ENCODE results near the gene PCDHAC2. TPM values are rescaled to one million over a fixed set of nuclear protein-coding genes. Genes with fewer than 3 reads are reported as not detected.

Gene PCDHAC2
- polyA plus RNA-seq, 1 donor: 0.67 TPM

DNA sequence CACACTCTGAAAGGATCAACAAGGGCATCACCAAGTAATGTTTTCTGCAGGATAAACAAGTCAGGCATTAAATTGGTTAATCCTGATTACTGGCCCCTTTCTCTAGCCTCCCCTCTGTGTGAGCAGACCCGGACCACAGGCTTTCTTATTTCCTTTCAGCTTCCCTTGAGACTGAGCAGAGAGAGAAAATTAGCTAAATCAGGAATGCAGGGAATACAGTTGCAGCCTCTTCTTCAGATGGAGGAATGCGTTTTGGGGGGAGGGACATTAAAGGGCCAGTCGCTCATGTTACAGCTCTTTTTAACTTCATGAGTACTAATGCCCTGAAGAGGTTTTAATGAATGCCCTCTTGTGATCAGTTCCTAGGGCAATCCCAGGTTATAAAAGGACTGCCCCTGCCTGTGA lies 19.8 kb downstream of the PCDHAC2 start:
- DNase-seq (ENCODE audit: low read depth): no peak

DNA sequence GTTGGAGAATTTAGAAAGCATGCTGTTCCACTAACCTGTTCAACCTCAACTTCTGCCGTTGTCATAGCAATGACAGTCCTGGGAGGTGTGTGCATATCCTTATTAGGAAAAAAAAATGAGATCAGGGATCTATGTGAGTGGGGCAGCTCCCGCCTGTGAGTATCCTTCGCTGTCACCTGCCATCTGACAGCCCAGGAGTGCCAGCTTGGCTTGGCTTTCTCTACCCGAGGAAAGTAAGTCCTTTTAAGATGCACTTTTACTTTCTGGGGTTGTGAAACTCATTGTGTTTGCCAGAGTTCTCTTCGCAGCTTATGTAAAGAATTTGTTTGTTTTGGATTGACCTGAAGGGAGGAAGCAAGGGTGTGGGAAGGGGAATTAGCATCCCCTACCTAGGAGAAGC lies 21.8 kb downstream of the PCDHAC2 start:
- DNase-seq (ENCODE audit: low read depth): no peak

DNA sequence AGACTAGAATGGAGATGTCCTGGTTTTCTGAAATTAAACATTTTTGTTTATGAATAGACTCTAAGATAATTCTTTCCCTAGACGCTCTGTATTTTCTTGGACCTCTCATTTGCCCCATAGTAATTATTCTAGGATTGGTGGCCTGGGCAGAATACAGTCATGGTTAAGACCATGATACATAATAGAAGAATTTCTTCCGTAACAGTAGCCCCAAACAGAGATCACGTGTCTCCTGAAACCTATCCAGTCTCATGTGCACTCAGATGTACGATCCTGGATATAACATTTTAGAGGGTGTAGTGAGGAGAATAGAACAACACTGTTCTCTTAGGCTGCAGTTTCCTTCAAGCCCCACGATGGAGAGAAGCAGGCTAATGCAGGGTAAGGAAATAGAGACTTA lies 22.3 kb downstream of the PCDHAC2 start:
- DNase-seq (ENCODE audit: low read depth): no peak

DNA sequence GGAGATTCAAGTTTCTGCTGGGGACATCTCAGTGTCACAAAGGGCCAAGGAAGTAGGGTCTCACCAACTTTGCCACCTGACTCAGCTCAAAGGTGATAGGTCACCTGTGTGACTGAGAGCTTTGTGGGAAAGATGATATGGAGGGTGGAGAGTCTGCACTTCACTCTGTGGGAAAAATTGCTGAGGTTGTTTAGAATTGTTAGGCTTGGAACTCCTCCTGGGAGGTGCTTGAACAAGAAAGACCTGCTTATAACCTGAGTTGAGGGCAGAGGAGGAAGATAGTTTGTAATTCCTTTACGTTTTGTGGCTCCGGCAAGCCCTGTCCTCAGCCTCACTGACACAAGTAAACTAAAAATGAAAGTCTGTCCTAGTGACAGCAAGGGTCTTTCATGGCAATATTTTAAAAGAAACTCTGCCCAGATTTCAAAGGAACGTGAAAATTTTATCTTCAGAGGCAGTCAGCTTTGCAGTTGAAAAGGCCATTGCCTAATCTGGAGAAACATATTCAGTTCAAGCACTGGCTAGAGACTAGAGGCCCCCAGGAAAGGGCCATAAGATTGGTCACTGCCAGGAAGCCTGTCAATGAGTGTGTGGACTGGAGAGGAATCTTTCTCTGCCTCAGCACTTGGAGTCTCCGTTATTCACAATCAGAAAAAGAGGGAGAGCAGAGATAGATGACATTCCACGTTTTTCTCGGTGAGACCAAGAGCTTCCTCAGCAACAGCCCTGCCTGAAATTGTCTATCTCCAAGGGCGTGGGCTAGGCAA lies 23.2 kb downstream of the PCDHAC2 start:
- DNase-seq (ENCODE audit: low read depth): no peak

DNA sequence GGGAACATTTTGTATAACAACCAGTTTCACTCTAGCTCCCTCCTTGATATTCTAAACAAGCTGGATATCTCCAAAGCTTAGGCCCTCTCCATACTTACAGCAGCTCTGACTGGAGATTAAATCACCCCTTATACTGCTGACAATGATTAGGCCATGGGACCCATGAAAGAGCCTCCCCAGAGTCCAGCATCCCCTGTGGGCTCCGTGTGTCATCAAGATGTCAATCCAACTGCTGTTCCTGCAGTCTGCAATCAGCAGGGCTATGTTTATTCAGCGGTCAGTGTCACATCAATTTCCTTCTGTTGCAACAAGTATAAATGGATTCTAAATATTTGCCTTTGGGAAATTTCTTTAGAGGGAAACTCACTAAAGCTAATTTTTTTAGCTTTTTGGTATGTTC lies 26.6 kb downstream of the PCDHAC2 start:
- DNase-seq (ENCODE audit: low read depth): no peak

DNA sequence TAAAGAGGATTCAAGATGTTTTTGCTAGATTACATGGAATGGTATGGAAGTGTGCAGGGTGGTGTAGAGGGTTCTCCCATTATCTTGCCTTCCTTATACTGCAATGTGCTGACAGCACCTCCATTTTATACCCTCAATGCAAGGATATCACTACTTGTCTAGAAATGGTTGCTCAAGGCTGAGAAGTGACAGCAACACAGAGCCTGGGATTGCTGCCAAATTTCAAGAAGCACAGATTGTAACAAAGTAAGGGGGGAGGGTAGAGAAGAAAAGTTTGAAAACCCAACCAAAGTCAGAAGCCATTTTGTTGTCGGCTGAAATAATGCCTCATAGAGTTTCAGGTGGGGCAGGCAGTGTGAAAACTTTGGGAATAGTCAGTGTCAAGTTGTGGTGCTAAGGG lies 29.8 kb downstream of the PCDHAC2 start:
- no peak for DNase-seq (ENCODE audit: low read depth)

DNA sequence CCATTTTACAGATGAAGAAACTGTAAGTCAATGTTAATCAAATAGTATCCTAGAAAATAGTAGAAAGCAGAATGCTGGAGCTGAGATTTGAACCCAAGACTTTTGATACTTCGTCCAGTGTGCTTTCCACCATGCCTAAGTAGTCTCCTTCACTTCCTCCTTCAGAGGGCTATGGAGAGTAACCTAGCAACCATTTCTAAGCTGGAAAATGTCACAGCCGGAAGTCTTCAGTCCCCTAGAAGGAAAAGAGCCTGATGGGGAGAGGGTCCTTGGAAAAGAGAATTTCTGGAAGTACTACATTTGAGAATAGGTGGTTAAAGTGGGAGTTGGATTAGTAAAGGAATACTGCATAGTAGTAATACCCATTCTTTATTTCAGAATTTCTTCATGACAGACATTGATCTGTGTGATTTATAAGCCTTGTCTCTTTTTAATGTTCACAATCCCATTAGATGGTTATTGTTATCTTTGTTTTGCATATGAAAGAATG lies 32.7 kb downstream of the PCDHAC2 start:
- DNase-seq (ENCODE audit: low read depth): no peak

DNA sequence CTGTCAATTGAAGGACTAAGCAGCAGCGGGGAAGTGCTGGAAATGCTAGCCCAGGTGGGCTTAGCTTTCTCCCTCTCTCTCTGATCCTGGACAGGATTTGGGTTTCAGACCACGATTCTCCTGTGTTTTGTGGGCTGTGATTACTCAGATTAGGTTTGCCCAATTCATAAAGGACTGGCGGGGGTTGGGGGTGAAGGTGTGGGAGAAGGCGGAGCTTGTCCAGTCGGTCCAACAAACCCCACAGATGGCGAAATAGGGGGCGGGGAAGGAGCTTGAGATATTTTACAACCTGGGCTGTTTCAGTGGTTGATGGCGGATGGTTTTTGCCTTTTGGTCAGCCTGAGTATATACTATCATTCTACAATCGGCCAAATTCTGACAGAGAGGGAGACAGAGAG lies 35.2 kb downstream of the PCDHAC2 start:
- no peak for DNase-seq (ENCODE audit: low read depth)

DNA sequence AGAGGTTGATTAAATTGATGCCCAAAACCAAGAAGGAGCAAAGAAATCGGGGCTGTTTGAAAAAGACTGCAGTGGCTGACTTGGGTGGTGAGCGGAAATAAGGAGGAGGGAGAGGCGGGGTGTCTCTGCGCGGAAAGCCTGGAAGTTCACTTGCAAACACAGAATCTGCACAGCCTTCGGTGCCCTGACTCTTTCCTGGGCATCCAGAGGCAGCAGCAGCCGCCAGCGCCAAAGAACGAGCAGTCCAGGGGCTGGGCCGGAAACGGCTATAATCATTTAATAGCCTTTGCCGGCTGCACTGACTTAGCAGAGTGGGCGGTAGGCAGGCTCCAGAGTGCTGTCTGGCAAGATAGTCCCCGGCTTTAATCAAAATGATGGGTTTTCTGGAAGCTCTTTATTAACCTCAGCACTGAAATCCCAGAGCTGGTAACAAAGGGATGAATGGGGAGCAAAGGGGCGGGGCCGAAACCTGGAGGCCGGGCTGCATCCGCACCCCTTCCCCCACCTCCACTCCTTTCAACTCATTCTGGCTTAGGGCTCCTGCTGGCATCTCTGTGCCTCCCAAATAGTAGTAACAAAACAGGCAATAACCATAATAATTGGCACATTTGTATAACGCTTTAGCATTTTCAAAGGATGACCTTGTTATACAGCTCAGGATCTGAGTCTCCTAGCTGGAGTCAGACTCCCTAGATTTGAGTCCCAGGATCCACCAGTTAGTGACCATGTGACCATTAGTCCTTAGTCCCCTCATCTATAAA lies 35.7 kb downstream of the PCDHAC2 start:
- DNase-seq (ENCODE audit: low read depth): no peak

DNA sequence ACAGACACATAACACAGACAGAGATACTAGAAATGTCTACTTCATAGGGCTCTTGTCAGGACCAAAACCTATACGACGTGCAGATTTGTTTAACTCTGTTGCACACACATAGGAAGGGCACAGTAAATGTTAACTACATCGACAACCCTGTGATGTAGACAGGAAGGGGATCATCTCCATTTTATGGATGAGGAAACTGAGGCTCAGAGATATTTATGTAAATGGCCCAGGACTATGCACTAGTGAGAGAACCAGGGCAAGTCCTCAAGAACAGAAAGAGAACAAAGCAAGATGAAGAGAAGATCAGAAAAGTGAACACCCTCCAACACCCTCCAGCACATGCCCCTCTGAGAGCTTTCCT lies 36.3 kb downstream of the PCDHAC2 start:
- DNase-seq (ENCODE audit: low read depth): no peak

DNA sequence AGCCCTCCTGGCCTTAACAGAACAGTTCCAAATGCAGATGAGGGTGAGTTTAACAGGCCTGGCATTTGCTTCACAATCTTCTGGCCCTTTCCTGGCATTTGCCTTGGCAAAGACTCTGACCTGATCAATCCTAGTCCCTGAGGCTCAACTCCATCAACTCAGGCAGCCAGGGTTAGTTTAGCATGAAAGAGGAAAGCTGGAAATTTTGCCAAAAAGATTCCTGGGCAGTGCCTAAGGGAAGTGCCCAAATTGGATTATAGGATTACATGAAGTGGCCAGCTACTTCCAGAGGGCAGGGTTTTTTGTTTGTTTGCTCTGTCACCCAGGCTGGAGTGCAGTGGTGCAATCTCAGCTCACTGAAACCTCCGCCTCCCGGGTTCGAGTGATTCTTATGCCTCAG lies 36.8 kb downstream of the PCDHAC2 start:
- no peak for DNase-seq (ENCODE audit: low read depth)

DNA sequence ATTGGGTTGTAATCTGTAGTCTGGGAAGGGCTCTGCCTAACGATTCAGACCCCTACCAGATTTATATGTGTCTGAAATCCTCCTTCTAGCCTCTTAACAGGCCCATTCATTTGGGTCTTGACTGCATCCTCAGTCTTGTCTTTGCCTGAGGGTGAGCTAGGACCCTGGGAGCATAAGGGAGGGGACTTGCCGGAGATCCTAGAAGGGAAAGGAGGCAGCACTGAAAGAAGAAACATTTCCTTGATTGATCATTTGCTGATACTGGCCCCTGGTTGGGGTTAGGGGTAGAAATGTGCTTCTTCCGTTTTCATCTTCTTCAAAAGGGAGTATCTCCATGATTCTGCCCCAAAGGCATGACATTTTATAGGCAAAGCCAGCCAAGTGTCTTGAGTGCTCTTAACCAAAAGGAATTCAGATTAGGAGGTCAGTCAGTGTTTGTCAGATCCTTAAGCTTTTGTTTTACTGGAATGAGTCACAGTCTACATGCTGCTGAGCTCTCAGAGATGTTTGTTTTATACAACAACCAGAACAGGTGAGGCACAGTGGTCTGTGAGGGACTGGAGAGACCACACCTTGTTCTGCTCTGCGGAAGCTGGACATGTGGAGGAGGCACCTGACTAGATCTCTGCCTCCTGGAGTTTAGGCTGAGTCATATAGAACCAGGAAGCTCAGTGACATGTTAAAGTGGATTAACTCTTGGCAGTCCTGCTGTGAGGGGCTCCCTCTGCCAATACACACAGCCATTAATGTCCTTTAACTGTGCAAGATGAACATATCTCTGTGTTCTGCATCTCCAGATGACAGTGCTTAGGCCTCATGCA lies 37.7 kb downstream of the PCDHAC2 start:
- DNase-seq (ENCODE audit: low read depth): no peak

DNA sequence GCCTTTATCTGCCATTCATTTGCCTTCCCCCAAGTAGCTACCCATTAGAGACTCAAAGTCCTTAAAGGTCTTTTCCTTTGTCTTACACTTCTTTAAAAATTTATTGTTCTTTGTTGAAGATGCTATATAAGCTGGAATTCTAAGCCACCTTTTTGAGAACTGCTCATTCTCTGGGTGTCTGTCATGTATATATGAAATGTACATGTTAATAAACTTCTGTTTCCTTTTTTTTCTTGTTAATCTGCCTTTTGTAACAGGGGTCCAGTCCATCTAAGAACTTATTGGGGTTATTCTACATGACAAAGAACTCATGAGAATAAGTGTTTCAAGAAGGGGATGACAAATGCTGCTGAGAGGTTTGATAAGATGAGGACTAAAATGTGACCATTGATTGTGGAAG lies 41.5 kb downstream of the PCDHAC2 start:
- DNase-seq (ENCODE audit: low read depth): no peak

DNA sequence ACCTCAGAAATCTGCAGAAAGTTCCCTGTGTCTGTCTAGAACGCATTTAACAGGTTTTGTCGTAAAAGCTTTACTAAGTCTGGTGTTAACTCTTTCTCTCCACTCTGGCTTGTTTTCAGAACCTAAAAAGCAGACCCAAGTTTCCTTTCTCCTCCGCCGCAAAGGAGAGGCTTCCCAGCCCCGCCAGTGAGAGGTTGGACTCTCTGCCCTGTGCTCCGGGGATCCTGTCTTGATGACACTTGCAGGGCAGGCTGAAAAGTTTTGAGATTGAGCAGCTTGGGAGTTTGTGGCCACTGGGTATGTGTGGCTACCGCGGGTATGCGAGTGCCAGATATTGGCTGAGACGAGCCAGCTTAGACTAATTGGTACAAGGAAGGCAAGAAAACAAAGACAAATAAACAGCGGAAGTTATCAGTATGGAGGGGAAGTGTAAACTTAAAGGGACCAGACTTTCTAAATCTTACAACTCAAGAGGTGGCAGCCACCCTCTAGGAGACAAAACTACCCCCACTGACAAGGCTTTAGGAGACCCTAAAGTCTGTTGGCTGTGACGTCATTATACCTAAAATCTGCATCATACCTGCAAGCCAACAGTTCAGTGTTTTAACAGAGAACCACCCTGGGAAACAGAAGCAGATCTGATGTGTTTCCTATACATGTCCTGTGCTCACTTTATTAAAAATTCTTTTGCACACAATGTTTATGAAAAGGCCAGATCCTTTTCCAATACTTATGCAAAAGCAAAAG lies 43.9 kb downstream of the PCDHAC2 start:
- DNase-seq (ENCODE audit: low read depth): no peak

DNA sequence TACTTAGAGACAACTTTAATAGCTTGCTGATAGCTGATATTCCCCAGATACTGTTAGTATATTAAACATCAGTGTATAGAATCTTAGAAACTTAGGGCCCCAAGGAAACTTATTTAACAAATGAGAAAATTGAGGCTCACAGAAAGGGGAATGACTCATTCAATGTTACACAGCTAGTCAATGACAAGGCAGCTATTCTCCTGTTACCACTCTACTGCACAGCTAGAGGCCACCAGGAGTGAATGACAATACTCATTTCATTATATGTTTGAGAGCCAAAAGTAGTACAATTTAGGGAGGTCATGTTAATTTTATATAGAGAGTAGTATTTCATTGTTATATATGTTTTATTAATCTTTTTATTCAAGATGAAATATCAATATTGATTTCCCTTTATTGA lies 51.7 kb downstream of the PCDHAC2 start:
- no peak for DNase-seq (ENCODE audit: low read depth)

Other genes with a start within 250 kb of the PCDHAC2 start
- 0.10 TPM for gene PCDHA1, start 180.3 kb upstream of the PCDHAC2 start, polyA plus RNA-seq (ENCODE audit: insufficient read length)
- 0.09 TPM for gene PCDHA2, start 171.6 kb upstream of the PCDHAC2 start, polyA plus RNA-seq (ENCODE audit: insufficient read length)
- gene PCDHA3, start 165.4 kb upstream of the PCDHAC2 start, polyA plus RNA-seq (ENCODE audit: insufficient read length): 0.14 TPM
- 0.14 TPM for gene PCDHA4, start 159.4 kb upstream of the PCDHAC2 start, polyA plus RNA-seq (ENCODE audit: insufficient read length)
- 0.08 TPM for gene PCDHA5, start 144.9 kb upstream of the PCDHAC2 start, polyA plus RNA-seq (ENCODE audit: insufficient read length)
- gene PCDHA6, start 138.5 kb upstream of the PCDHAC2 start, polyA plus RNA-seq (ENCODE audit: insufficient read length): 0.06 TPM
- 0.06 TPM for gene PCDHA7, start 132.2 kb upstream of the PCDHAC2 start, polyA plus RNA-seq (ENCODE audit: insufficient read length)
- 0.03 TPM for gene PCDHA8, start 125.3 kb upstream of the PCDHAC2 start, polyA plus RNA-seq (ENCODE audit: insufficient read length)
- gene PCDHA9, start 118.1 kb upstream of the PCDHAC2 start, polyA plus RNA-seq (ENCODE audit: insufficient read length): not detected
- 0.05 TPM for gene PCDHA10, start 110.6 kb upstream of the PCDHAC2 start, polyA plus RNA-seq (ENCODE audit: insufficient read length)
- not detected for gene PCDHA11, start 97.5 kb upstream of the PCDHAC2 start, polyA plus RNA-seq (ENCODE audit: insufficient read length)
- gene PCDHA12, start 91.2 kb upstream of the PCDHAC2 start, polyA plus RNA-seq (ENCODE audit: insufficient read length): not detected
- 0.08 TPM for gene PCDHA13, start 84.4 kb upstream of the PCDHAC2 start, polyA plus RNA-seq (ENCODE audit: insufficient read length)
- gene PCDHAC1, start 40.2 kb upstream of the PCDHAC2 start, polyA plus RNA-seq (ENCODE audit: insufficient read length): 0.04 TPM
- 0.11 TPM for gene PCDHB1, start 84.9 kb downstream of the PCDHAC2 start, polyA plus RNA-seq (ENCODE audit: insufficient read length)
- 2.2 TPM for gene PCDHB2, start 128.1 kb downstream of the PCDHAC2 start, polyA plus RNA-seq (ENCODE audit: insufficient read length)
- 1.6 TPM for gene PCDHB3, start 134.0 kb downstream of the PCDHAC2 start, polyA plus RNA-seq (ENCODE audit: insufficient read length)
- 3.1 TPM for gene PCDHB4, start 155.3 kb downstream of the PCDHAC2 start, polyA plus RNA-seq (ENCODE audit: insufficient read length)
- gene PCDHB5, start 168.7 kb downstream of the PCDHAC2 start, polyA plus RNA-seq (ENCODE audit: insufficient read length): 3.8 TPM
- 1.4 TPM for gene PCDHB6, start 183.6 kb downstream of the PCDHAC2 start, polyA plus RNA-seq (ENCODE audit: insufficient read length)
- 1.9 TPM for gene PCDHB7, start 206.2 kb downstream of the PCDHAC2 start, polyA plus RNA-seq (ENCODE audit: insufficient read length)
- 1.8 TPM for gene PCDHB8, start 211.3 kb downstream of the PCDHAC2 start, polyA plus RNA-seq (ENCODE audit: insufficient read length)
- gene PCDHB16, start 215.9 kb downstream of the PCDHAC2 start, polyA plus RNA-seq (ENCODE audit: insufficient read length): 2.5 TPM
- 2.9 TPM for gene PCDHB9, start 220.7 kb downstream of the PCDHAC2 start, polyA plus RNA-seq (ENCODE audit: insufficient read length)
- gene PCDHB10, start 225.9 kb downstream of the PCDHAC2 start, polyA plus RNA-seq (ENCODE audit: insufficient read length): 3.6 TPM
- 2.2 TPM for gene PCDHB11, start 233.2 kb downstream of the PCDHAC2 start, polyA plus RNA-seq (ENCODE audit: insufficient read length)
- 2.5 TPM for gene PCDHB12, start 242.2 kb downstream of the PCDHAC2 start, polyA plus RNA-seq (ENCODE audit: insufficient read length)
- gene PCDHB13, start 247.4 kb downstream of the PCDHAC2 start, polyA plus RNA-seq (ENCODE audit: insufficient read length): 2.4 TPM

Measured in forelimb muscle (tissue), 1 donor.